ENCODE data around the gene S1PR1. TPM values are rescaled to one million over a fixed set of nuclear protein-coding genes. Genes with fewer than 3 reads are reported as not detected.

Gene S1PR1
- polyA plus RNA-seq, 1 donor, result 10.0 TPM

- Histone ChIP-seq H3K27ac (ENCODE audit: low read length) (no peak overlapping the region), H3K9me3 (ENCODE audit: control insufficient read depth, low read depth, low read length) (no peaks in the 10 kb centered on the region), H3K36me3 (ENCODE audit: control insufficient read depth, insufficient read depth, low read length) (peaks cover 5% of the 10 kb centered on the region), H3K4me3 (ENCODE audit: low read length) (no peak overlapping the region), H3K27me3 (ENCODE audit: control insufficient read depth, insufficient read depth, low read length) (peaks cover 4% of the 10 kb centered on the region), H3K4me1 (ENCODE audit: control insufficient read depth, insufficient read depth, low read length) (peaks cover 10% of the 10 kb centered on the region)
- WGBS (ENCODE audit: insufficient coverage, low lambda C conversion rate), result no CpG with 5 or more reads among the region's 5 CpGs
- no peak for DNase-seq
These were observed 8.0 kb downstream of the S1PR1 start for GRCh38 chr1:101244842-101245241.

GRCh38 chr1:101245246-101245927, 8.6 kb downstream of the S1PR1 start:
- Histone ChIP-seq H3K27ac (ENCODE audit: low read length) (no peak overlapping the region), H3K4me1 (ENCODE audit: control insufficient read depth, insufficient read depth, low read length) (peaks cover 10% of the 10 kb centered on the region), H3K4me3 (ENCODE audit: low read length) (no peak overlapping the region), H3K27me3 (ENCODE audit: control insufficient read depth, insufficient read depth, low read length) (no peaks in the 10 kb centered on the region), H3K36me3 (ENCODE audit: control insufficient read depth, insufficient read depth, low read length) (no peaks in the 10 kb centered on the region), H3K9me3 (ENCODE audit: control insufficient read depth, low read depth, low read length) (no peaks in the 10 kb centered on the region)
- no CpG with 5 or more reads among the region's 2 CpGs for WGBS (ENCODE audit: insufficient coverage, low lambda C conversion rate)
- DNase-seq, result no peak

GRCh38 chr1:101247404-101248287, 10.8 kb downstream of the S1PR1 start:
- Histone ChIP-seq H3K27me3 (ENCODE audit: control insufficient read depth, insufficient read depth, low read length) (no peaks in the 10 kb centered on the region), H3K9me3 (ENCODE audit: control insufficient read depth, low read depth, low read length) (no peaks in the 10 kb centered on the region), H3K36me3 (ENCODE audit: control insufficient read depth, insufficient read depth, low read length) (no peaks in the 10 kb centered on the region), H3K4me1 (ENCODE audit: control insufficient read depth, insufficient read depth, low read length) (peaks cover 14% of the 10 kb centered on the region), H3K27ac (ENCODE audit: low read length) (no peak overlapping the region), H3K4me3 (ENCODE audit: low read length) (no peak overlapping the region)
- no peak for DNase-seq
- WGBS (ENCODE audit: insufficient coverage, low lambda C conversion rate), result no CpG with 5 or more reads among the region's 6 CpGs

GRCh38 chr1:101250222-101250621, 13.4 kb downstream of the S1PR1 start:
- no peaks in the 10 kb centered on the region for H3K36me3 ChIP-seq (ENCODE audit: control insufficient read depth, insufficient read depth, low read length)
- H3K27me3 ChIP-seq (ENCODE audit: control insufficient read depth, insufficient read depth, low read length), result no peaks in the 10 kb centered on the region
- DNase-seq, result no peak
- 90% methylated on average over 1 of the region's 3 CpGs for WGBS (ENCODE audit: insufficient coverage, low lambda C conversion rate)
- no peaks in the 10 kb centered on the region for H3K9me3 ChIP-seq (ENCODE audit: control insufficient read depth, low read depth, low read length)
- no peak overlapping the region for H3K27ac ChIP-seq (ENCODE audit: low read length)
- no peak overlapping the region for H3K4me3 ChIP-seq (ENCODE audit: low read length)
- H3K4me1 ChIP-seq (ENCODE audit: control insufficient read depth, insufficient read depth, low read length), result peaks cover 14% of the 10 kb centered on the region

GRCh38 chr1:101250656-101251272, 13.9 kb downstream of the S1PR1 start:
- Histone ChIP-seq H3K27ac (ENCODE audit: low read length) (no peak overlapping the region), H3K4me3 (ENCODE audit: low read length) (no peak overlapping the region), H3K27me3 (ENCODE audit: control insufficient read depth, insufficient read depth, low read length) (no peaks in the 10 kb centered on the region), H3K9me3 (ENCODE audit: control insufficient read depth, low read depth, low read length) (no peaks in the 10 kb centered on the region), H3K4me1 (ENCODE audit: control insufficient read depth, insufficient read depth, low read length) (peaks cover 13% of the 10 kb centered on the region), H3K36me3 (ENCODE audit: control insufficient read depth, insufficient read depth, low read length) (no peaks in the 10 kb centered on the region)
- WGBS (ENCODE audit: insufficient coverage, low lambda C conversion rate), result 56% methylated on average over 1 of the region's 5 CpGs
- peak in 1 of 2 donors; percentile 53 for DNase-seq

- H3K36me3 ChIP-seq (ENCODE audit: control insufficient read depth, insufficient read depth, low read length), result no peaks in the 10 kb centered on the region
- no peak overlapping the region for H3K4me3 ChIP-seq (ENCODE audit: low read length)
- H3K9me3 ChIP-seq (ENCODE audit: control insufficient read depth, low read depth, low read length), result no peaks in the 10 kb centered on the region
- DNase-seq, result no peak
- no peak overlapping the region for H3K27ac ChIP-seq (ENCODE audit: low read length)
- no peaks in the 10 kb centered on the region for H3K27me3 ChIP-seq (ENCODE audit: control insufficient read depth, insufficient read depth, low read length)
- H3K4me1 ChIP-seq (ENCODE audit: control insufficient read depth, insufficient read depth, low read length), result peaks cover 5% of the 10 kb centered on the region
These were observed 14.7 kb downstream of the S1PR1 start for GRCh38 chr1:101251504-101251903.

- Histone ChIP-seq H3K4me3 (ENCODE audit: low read length) (no peak overlapping the region), H3K36me3 (ENCODE audit: control insufficient read depth, insufficient read depth, low read length) (no peaks in the 10 kb centered on the region), H3K4me1 (ENCODE audit: control insufficient read depth, insufficient read depth, low read length) (peaks cover 17% of the 10 kb centered on the region), H3K9me3 (ENCODE audit: control insufficient read depth, low read depth, low read length) (no peaks in the 10 kb centered on the region), H3K27me3 (ENCODE audit: control insufficient read depth, insufficient read depth, low read length) (no peaks in the 10 kb centered on the region), H3K27ac (ENCODE audit: low read length) (no peak overlapping the region)
- WGBS (ENCODE audit: insufficient coverage, low lambda C conversion rate), result 87% methylated on average over 3 of the region's 11 CpGs
- DNase-seq, result no peak
These were observed 17.3 kb downstream of the S1PR1 start for GRCh38 chr1:101253976-101254674.

- Histone ChIP-seq H3K9me3 (ENCODE audit: control insufficient read depth, low read depth, low read length) (no peaks in the 10 kb centered on the region), H3K27ac (ENCODE audit: low read length) (peak overlapping the region; percentile 46), H3K27me3 (ENCODE audit: control insufficient read depth, insufficient read depth, low read length) (no peaks in the 10 kb centered on the region), H3K4me3 (ENCODE audit: low read length) (no peak overlapping the region), H3K36me3 (ENCODE audit: control insufficient read depth, insufficient read depth, low read length) (no peaks in the 10 kb centered on the region), H3K4me1 (ENCODE audit: control insufficient read depth, insufficient read depth, low read length) (peaks cover 16% of the 10 kb centered on the region)
- WGBS (ENCODE audit: insufficient coverage, low lambda C conversion rate), result no CpG with 5 or more reads among the region's 3 CpGs
- peak; percentile 56 to 92 for DNase-seq
These were observed 20.9 kb downstream of the S1PR1 start for GRCh38 chr1:101257500-101258325.

- Histone ChIP-seq H3K36me3 (ENCODE audit: control insufficient read depth, insufficient read depth, low read length) (no peaks in the 10 kb centered on the region), H3K27me3 (ENCODE audit: control insufficient read depth, insufficient read depth, low read length) (no peaks in the 10 kb centered on the region), H3K4me1 (ENCODE audit: control insufficient read depth, insufficient read depth, low read length) (peaks cover 19% of the 10 kb centered on the region), H3K4me3 (ENCODE audit: low read length) (no peak overlapping the region), H3K9me3 (ENCODE audit: control insufficient read depth, low read depth, low read length) (no peaks in the 10 kb centered on the region), H3K27ac (ENCODE audit: low read length) (no peak overlapping the region)
- DNase-seq, result peak in 1 of 2 donors; percentile 25
These were observed 22.9 kb downstream of the S1PR1 start for GRCh38 chr1:101259744-101260148.

All from large intestine (tissue), 3 donors.